Esophagus squamous epithelium (tissue), 4 donors: ENCODE results near the gene FNBP1.

Experiments used
- POLR2A ChIP-seq, 4 donors: fragments of 450-650 bp; IDR thresholded peaks; one replicate each; pipeline ENCODE4 v1.6.1; 2017; ENCODE audit warnings: antibody characterized with exemption in 4 of 4, mild to moderate bottlenecking in 4 of 4, moderate library complexity in 3 of 4
- TF ChIP-seq, protein P1 (sequence below), 6 experiments: fragments of 450-650 bp in 4 of 6; fragments of 200-600 bp in 2 of 6; sonication (generic) in 2 of 6; IDR thresholded peaks; one replicate each; pipeline ENCODE4 v1.5.1; 2016 to 2019; ENCODE audit warnings: antibody characterized with exemption in 6 of 6, mild to moderate bottlenecking in 4 of 6, moderate library complexity in 4 of 6

DNA sequence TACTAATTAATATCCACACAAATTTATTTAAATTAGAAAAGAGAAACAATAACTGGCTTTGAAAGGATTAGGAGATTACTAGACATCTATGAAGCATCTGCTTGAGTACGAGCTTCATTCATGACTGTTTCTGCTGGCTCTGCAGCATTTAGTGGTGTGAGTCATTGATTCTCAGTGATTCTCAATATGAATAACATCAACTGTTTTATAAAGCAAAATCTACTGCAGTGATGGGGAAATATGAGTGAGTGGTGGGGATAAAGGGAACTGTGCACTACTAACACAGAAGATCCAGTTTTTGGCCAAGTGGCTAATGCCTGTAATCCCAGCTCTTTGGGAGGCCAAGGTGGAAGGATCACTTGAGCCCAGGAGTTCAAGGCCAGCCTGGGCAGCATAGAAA, 8.4 kb downstream of the FNBP1 start:
- TF ChIP-seq POLR2A (IDR thresholded peaks at IDR 0.05): no peak
- TF ChIP-seq, protein P1, sequence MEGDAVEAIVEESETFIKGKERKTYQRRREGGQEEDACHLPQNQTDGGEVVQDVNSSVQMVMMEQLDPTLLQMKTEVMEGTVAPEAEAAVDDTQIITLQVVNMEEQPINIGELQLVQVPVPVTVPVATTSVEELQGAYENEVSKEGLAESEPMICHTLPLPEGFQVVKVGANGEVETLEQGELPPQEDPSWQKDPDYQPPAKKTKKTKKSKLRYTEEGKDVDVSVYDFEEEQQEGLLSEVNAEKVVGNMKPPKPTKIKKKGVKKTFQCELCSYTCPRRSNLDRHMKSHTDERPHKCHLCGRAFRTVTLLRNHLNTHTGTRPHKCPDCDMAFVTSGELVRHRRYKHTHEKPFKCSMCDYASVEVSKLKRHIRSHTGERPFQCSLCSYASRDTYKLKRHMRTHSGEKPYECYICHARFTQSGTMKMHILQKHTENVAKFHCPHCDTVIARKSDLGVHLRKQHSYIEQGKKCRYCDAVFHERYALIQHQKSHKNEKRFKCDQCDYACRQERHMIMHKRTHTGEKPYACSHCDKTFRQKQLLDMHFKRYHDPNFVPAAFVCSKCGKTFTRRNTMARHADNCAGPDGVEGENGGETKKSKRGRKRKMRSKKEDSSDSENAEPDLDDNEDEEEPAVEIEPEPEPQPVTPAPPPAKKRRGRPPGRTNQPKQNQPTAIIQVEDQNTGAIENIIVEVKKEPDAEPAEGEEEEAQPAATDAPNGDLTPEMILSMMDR (IDR thresholded peaks at IDR 0.05): no peak
